ENCODE data around the gene SUGP2.
A peak's percentile ranks its signal among the peaks of the same experiment; 100 is the strongest.

SUGP2 gene

DNA sequence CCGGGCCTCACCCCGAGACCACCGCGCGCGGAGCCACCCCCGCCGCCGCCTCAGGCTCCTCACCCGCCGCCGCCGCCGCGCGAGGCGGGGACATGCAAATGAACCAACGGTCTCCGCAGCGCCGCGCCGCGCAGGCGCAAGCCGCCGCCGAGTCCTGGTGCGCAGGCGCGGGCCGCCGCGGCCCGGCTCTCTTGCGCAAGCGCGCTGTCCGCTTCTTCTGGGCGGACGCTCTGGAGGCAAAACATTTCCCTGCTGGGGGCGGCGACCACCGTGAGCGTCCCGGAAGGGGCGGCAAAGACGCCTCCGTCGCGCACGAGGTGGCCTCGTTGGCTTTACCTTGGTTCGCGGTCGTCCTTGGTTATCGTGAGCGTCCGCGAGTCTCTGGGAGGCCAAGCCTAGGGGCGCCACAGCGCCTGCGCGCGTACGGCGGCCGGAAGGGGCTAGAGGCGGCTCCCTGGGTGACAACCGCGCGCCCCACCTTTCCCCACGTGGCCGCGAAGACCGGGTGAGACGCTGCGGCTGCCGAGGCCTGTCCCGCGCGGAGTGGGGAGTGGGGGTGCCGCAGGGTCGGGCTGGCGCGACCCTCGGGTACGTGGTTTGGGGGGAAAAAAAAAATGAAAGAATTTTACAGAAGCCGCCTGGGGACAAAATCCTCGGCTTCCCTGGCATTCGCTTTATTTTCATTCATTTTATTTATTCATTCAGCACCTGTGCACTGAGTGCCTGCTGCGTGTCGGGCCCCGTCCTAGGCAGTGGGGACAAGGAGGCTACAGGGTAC is at the start of gene SUGP2, which contains the start of gene ARMC6:
TSS of gene SUGP2 (minus strand) at position 92 of the 778 bp plus-strand sequence. CDS start 2,446 bp downstream, outside the sequence.
TSS of gene ARMC6 (plus strand) at position 178 of the 778 bp plus-strand sequence. CDS start 607 bp downstream, outside the sequence.
- DNase-seq (ENCODE audit: low read depth): peak; percentile 78

DNA sequence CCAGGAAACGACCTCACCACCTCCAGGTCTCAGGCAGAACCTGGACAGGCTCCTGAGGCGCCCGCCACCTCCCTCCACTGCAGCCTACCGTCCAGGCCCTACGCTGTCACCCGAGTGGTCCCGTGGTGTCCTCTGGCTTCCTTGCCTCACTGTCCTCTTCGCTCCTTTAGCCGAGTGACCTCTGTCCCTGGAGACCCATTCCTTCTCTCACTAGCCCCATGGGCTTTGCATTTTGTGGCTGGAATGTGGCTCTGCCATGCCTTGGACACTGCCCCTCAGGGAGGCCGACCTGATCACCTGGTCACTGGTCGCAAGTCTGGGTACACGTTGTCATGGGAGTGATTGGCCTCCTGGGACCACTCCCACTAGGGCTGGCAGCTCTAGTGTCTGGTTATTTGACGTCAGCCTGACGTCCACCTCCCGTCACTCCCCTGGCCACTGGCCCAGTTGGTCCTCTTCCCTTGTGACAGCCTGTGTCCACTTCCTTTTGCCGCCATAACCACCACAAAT is 48.4 kb upstream of the SUGP2 start:
- peak; percentile 28 for DNase-seq (ENCODE audit: low read depth)

DNA sequence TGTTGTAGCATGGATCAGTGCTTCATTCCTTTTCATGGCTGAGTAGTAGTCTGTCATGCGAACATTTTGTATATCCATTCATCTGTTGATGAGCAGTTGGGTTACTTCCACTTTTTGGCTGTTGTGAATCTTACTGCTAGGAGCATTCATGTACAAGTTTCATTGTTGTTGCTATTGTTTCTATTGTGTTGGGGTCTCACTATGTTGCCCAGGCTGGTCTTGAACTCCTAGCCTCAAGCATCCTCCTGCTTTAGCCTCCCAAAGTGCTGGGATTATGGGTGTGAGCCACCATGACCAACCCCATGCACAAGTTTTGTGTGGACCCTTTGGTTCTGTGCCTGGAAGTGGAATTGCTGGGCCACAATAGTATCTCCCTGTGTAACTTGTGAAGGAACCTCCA is 46.3 kb upstream of the SUGP2 start:
- no peak for DNase-seq (ENCODE audit: low read depth)

DNA sequence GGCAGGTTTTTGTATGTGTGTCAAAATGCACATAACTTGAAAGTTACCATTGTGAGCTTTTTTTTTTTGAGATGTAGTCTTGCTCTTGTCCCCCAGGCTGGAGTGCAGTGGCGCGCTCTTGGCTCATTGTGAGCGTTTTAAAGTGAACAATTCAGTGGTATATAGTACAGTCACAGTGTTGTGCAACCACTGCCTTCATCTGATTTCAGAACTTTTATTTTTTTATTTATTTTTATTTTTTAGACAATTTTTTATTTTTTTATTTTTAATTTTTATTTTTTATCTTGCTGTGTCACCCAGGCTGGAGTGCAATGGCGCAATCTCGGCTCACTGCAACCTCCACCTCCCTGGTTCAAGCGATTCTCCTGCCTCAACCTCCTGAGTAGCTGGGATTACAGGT is 45.5 kb upstream of the SUGP2 start:
- no peak for DNase-seq (ENCODE audit: low read depth)

DNA sequence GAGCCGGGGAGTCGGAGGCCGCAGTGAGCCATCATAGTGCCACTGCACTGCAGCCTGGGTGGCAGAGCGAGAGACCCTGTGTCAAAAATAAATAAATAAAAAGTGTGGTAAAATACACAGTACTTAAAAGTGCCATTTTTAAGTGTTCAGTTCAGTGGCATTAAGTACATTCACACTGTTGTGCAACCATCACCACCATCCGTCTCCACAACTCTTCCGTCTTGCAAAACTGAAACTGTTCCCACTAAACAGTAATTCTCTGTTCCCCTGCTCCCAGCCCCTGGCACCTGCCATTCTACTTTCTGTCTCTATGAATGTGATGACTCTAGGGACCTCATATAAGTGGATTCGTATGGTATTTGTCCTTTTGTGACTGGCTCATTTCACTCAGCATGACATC is 43.8 kb upstream of the SUGP2 start:
- DNase-seq (ENCODE audit: low read depth): no peak

DNA sequence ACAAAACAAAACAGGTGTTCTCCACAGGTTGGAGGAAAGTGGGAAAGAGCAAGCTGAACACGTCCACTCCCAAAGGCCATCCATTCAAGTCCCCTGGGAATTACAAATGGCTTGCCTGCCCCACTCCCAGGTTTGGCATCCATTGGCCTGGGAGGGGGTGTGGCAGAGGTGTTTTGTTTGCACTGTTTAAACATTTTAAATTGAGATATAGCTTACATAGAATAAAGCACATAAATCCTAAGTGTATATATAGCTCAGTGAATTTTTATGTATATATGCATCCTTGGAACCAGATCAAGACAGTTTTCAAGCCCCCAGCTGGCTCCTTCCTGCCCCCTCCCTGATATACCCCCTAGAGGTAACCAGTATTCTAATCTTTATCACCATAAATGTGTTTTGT is 43.2 kb upstream of the SUGP2 start:
- DNase-seq (ENCODE audit: low read depth): no peak

DNA sequence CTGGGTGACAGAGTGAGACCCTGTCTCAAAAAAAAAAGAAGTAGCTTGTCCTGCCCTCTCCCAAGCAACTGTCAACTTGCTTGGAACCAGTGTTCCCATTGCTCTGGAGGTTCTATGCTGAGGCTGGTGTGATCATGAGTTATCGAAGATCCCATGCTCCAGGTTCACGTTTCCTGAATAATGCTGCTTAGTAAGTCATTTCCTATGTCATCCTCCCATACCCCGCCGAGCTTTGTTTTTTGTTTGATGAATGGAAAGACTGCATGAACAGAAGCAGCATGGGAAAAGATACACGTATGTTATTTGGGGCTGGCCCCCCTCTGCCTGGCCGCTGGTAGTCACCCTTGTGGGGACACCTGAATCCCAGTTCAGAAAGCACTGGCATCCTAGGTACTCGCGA is 41.8 kb upstream of the SUGP2 start:
- DNase-seq (ENCODE audit: low read depth): no peak

DNA sequence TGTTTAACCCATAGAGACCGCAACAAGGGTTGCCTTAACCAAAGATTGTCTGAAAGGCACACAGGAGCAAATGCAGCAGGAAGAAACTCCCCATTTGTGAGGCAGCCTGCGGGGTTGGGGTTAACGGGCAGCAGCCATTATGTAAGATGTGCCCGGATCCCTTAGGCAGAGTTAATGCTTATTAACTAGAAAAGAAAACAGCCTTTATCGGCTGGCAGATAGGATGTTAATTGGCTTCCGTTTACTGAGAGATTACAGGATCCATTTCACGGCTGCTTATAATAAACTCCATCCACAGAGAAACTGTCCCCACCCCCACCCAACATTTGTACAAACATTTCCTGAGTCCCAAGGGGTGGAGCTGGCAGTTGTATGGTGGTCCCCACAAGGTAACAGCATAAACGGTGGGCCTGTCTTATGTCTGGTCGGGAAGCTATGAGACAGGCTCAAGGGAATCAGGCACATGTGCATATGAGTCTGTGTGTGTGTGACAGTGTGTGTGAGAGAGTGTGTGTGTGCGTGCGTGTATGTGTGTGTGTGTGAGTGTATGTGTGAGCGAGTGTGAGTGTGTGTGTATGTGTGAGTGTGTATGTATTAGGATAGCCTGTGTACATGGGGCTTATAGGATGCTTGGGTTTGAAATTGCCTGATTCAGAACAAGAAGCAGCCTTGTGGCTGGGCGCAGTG is 41.0 kb upstream of the SUGP2 start:
- no peak for DNase-seq (ENCODE audit: low read depth)

DNA sequence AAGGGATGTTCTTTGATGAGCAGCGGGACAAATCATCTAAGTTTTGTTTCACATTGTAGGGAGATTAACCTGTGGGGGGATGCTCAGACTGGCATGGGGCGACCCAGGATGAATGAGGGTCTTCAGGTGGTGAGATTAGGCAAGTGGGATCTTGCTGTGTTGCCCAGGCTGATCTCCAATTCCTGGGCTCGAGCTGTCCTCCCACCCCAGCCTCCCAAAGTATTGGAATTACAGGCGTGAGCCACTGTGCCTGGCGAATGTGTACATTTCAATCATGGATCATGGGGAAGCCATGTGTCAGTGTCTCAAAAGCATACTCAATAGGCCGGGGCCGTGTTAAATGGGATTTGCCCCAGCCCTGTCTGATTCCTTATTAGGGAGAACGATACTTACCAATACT is 38.6 kb upstream of the SUGP2 start:
- no peak for DNase-seq (ENCODE audit: low read depth)

DNA sequence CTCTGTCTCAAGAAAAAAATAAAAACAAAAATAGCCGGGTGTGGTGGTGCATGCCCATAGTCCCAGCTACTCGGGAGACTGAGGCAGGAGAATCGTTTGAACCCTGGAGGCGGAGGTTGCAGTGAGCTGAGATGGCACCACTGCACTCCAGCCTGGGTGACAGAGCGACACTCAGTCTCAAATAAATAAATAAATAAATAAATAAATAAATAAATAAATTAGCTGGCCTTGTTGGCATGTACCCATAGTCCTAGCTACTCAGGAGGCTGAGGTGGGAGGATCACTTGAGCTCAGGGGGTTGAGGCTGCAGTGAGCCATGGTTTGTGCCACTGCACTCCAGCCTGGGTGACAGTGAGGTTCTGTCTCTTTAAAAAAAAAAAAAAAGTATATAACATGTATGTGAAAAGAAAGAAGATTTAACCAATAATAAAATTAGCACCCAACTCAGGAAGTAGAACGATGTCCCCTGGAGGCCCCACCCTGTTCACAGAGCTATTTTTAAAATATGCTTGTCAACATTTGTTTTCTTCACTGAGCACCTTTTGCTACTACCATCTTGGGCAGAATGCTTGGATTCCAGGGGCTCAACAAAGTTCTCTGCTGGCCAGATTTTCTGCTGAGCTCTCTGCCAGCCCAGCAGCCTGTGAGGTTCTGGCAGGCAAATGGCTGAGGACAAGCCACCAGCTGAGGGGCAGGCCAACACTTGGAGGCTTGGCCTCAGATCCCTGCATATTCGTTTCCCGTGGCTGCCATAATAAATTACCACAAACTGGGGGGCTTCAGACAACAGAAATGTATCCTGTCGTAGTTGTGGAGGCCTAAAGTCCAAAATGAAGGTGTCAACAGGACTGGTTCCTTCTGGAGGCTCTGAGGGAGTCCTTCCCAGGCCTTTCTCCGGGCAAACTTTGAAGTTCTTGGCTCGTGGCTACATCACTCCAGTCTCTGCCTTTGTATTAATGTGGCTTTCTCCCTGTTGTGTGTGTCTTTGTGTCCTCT is 35.6 kb upstream of the SUGP2 start:
- no peak for DNase-seq (ENCODE audit: low read depth)

DNA sequence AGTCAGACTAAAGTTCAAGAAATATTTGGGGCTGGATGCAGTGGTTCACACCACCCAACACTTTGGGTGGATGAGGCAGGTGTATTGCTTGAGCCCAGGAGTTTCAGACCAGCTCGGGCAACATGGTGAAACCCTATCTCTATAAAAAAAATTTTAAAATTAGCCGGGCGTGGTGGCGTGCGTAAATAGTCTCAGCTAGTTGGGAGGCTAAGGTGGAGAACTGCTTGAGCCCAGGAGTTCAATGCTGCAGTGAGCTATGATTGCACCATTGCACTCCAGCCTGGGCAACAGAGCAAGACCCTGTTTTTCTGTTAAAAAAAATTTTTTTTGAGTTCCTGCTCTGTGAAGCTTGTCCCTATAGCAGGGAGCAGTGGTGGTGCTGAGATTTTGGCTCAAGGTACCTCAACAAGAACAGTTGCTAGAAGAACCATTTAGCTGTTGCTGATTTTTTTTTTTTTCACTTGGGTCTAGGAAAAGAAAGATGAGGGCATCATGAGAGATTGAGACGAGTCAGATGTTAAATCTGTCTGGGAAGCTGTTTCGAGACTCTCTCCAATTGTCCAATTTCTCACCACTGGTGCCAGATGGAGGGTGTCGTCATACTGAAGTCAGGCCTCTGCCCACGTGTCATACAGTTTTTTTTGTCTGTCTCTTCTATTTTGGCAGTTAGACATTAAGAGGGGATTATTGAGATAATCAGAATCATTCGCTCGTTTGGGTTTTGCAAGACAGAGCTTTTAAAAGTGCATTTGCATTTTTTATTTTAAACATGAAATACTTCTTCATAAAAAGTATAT is 34.2 kb upstream of the SUGP2 start:
- DNase-seq (ENCODE audit: low read depth): peak; percentile 29

DNA sequence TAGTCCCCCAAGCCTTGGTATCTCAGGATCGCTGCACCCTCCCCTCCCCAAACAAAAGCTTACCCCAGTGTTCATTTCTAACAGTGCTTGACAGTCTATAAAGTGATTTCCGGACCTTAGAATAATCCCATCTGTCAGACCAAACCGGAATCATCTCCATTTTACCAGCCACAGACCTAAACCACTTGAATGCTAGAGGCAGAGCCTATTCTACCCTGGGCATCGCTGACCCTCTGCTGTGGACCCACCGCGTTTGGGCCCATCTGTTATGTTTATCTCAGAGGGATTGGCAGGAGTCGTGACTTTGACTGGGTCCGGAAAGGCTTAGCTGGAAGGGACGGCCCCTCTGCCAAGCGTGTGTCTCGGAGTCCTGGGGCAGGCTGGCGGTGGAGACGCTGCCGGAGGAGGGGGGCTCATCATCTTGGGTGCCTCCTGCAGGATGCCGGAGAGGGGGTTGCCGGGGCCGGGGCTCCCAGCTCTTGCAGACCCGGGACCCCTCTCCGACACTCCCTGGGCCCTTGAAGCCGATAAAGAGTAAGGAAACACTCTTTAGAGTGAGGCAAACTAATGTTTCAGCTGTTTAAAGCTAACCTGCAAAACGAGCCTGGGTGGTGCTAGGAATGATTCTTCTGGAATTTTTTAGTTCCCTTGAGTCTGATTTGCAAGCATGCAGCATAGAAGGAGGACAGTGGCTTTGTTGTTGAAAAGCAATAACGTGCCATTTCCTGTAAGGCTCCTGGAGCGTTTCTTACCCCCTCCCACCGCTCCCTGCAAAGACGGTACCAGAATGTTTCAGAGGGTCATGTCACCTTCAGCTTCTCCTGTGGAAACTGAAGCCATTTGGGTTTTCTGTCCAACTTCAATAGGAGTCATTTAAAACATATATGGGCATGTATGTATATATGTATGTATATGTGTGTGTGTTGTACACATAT is 31.8 kb upstream of the SUGP2 start:
- DNase-seq (ENCODE audit: low read depth): no peak

DNA sequence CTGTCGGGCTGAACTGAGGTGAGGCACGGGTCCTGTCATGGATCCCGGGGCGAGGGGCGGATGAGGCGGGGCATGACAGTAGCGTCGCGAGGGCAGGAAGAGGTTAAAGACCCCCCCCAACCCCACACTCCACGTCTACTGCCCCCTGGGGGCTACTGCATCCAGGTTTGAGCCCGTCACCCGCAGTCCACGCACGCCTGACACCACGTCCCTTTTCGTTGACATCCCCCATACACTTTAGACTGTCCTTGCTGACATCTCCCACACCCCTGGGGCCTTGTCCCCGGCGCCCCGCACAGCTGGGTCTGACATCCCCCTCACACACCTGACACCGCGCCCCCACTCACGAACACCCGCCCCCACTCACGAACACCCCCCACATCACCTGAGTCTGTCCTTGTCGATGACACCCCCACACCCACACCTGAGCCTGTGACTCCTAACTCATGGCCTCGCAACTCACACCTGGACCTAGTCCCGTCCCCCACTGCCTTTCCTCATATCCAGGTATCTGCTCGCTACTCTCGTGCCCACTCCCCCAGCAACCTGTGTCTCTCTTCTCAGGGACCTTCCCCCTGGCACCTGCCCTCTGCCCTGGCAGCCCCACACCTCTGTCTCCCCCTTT is 30.9 kb upstream of the SUGP2 start:
- no peak for DNase-seq (ENCODE audit: low read depth)

DNA sequence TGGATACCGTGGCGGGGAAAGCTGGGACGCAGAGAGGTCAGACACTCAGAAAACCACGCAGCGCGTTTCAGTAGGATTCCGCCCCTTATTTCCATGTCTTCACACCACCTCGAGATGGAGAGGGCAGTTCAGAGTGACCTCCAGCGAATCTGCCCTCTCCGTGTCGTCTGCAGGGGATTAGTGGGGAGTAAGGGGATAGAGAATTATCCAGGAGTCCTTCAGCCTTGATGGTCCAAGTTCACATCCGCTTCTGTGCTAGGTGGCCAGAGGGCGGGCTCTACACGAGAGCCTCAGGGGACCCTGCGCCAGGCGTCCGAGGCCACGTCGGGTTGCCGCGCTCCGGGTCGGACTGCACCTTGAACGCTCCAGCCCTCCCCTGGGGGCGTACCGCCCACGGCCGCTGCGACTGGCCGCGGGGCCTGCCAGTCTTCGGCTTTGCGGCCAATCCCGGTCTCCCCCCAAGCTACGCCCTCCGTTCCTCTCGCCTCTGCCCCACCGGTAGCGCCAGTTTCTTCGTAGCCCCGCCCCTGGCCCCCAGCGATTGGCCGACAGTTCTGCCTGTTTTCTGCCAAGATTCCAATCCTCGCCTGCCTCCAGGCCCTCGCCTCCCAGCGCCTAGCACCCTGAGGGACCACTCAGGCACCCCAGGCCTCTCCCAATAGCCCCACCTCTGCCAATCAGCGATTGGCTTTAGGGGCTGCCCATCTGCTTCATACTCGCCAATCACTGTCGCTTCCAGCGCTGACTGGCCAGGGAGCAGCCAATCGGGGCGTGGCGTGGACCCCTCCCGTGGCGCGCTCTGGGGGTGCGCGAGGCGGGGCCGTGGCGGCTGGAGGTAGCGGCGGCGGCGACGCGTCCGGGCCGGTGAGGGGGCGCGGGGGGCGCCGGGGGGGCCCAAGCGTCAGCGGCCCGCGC is 30.1 kb upstream of the SUGP2 start, which contains the start of gene SLC25A42:
TSS of gene SLC25A42 (plus strand) at position 812 of the 915 bp plus-strand sequence. CDS start 32,131 bp downstream, outside the sequence.
- DNase-seq (ENCODE audit: low read depth): peak; percentile 100

DNA sequence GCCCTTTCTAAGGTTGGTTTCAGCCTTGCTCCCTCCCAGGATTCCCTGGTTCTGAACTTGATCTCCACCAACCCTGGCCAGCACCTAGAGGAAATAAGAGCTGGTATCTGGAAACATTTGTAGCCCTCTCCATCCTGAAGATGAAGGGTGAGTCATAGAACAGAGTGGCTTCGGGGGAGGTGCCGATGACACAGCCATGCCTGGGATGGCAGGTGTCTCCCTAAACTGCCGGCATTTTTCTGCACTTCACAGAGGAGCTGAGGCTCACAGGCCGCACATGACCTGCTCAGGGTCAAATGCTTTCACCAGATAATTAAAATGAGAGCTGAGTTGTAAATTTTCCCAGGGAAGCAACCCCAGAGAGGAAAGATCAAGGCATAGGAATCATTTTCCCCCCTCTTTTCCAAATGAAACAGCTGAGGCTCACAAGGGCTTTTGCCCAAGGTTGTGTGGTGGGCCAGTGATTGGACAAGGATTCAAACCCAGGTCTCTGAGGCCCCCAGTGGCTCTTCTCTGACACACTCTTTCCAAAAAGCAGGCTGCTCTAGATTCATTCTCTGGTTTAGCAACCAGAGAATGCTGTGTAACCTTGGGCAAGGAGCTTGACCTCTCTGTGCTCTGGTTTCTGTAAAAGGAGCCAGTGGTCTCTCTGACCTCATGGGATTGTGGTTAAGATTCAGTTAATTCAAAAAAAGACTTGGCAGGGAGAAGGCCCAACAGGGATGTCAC is 29.3 kb upstream of the SUGP2 start:
- DNase-seq (ENCODE audit: low read depth): no peak

DNA sequence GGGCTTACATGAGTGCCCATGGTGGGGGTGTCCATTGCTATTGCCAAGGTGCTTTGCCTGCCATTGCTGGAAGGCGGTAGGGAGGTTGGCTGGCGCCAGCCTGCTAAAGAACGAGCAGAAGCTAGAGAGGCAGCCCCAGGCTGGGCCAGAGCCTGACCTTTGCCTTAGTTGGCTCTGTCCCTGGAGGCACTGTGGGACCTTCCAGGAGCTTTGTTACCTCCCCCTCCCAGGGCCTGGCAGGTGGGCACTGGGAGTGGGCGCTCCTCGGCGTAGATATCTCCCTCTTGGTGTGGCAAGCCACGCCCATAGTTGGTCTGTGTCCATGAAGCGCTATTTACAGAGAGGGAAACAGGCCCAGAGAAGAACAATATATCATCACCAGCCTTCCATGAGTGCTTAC is 28.2 kb upstream of the SUGP2 start:
- no peak for DNase-seq (ENCODE audit: low read depth)

DNA sequence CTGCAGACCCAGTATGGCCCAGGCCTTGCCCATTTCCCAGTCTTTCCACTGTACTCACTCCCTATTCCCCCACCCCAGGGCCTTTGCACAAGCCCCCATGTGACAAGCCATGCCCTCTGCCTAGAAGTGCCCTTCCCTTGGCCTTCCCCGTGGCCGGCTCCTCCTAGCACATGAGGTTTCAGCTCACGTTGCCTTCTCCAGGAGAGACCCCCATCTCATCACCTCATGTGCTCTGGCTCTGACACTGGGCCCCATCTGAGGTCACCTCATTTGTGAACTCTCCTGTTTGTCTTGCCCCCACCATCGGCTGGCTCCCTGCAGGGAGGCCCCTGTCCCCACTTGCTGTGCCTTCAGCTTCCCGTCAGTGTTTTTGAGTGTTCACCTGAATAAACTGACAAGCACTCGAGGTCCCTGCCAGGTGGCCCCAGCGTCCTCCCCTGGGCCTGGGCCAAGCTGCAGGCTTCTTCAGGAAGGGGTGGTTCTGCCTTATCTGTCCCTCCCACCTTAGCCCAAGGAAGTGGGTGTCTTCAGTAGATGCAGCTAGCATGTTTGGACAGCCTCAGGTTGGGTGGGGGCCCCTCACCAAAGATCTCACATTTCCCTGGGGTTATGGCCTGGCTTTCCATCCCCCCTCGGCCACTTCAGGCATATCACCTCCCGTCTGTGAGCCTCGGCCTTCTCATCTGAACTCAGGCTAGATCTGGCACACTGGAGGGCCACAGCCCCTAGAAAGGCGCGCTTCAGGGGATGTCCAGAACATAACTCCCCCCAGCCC is 26.7 kb upstream of the SUGP2 start:
- no peak for DNase-seq (ENCODE audit: low read depth)
